NCI-H2107 treated with DMSO at 0.1 percent for 48 hours (cell line): Measurements from ENCODE around the gene NANOS3.

Experiments used
- DNase-seq: peaks from one replicate; lab custom pipeline; 2025; ENCODE audit not compliant: unreplicated experiment; lab: John Stamatoyannopoulos, UW

Gene NANOS3

DNA sequence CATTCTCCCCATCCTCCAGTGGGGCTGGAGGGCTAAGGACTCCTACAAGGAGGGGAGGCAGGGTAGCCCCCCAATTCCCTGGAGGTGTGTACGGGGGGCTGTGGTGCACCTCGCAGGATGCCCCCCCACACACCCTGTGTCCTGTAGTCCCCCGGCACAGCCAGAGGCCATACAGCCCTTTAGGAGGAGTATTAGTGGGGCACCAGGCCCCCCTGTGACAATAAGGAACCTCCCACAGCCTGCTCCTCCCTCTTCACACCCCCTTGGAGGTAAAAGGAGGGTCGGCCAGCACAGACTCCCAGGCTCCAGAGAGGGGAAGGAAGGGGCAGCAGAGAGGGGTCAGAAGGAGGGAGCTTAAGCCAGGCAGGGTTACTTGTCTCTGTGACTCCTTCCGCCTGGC is at the start of gene NANOS3:
NANOS3 (plus strand) TSS at position 301 of the 400 bp plus-strand sequence. CDS start 115 bp downstream, outside the sequence.
- DNase-seq: no peak

DNA sequence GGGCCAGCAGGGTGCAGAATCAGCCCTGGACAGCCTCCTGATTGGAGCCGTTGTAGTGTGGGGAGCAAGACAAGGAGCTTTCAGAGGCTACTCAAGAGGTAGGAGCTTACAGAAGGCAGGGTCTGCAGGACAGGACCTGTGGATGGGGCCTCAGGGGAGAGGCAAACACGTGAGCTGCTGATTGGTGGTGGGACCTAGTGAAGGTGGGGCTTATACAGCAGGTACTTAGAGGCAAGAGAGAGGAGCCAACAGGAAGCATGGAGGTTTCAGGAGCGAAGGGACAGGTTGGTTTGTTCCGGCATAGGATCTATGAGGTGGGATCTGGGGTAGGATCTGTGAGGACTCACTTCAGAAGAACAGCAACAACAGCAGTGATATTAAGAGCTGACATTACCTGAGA is 49.3 kb upstream of the NANOS3 start:
- no peak for DNase-seq

DNA sequence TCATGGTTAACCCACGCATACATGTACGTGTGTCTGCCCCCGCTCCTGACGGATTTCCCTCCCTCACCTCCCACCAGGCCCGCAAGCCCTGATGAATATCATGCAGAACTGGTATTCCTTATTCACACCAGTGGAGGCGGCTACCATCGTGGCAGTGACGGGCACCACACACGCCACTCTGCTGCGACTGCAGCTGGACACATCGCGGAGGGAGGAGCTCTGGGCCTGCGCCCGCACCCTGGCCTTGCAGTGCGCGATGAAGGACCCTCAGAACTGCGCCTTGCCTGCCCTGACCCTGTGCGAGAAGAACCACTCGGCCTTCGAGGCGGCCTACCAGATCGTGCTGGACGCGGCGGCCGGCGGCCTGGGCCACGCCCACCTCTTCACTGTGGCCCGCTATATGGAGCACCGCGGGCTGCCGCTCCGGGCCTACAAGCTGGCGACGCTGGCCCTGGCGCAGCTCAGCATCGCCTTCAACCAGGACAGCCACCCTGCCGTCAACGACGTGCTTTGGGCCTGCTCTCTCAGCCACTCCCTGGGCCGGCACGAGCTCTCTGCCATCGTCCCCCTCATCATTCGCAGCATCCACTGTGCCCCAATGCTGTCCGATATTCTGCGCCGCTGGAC is 46.7 kb upstream of the NANOS3 start:
- no peak for DNase-seq

DNA sequence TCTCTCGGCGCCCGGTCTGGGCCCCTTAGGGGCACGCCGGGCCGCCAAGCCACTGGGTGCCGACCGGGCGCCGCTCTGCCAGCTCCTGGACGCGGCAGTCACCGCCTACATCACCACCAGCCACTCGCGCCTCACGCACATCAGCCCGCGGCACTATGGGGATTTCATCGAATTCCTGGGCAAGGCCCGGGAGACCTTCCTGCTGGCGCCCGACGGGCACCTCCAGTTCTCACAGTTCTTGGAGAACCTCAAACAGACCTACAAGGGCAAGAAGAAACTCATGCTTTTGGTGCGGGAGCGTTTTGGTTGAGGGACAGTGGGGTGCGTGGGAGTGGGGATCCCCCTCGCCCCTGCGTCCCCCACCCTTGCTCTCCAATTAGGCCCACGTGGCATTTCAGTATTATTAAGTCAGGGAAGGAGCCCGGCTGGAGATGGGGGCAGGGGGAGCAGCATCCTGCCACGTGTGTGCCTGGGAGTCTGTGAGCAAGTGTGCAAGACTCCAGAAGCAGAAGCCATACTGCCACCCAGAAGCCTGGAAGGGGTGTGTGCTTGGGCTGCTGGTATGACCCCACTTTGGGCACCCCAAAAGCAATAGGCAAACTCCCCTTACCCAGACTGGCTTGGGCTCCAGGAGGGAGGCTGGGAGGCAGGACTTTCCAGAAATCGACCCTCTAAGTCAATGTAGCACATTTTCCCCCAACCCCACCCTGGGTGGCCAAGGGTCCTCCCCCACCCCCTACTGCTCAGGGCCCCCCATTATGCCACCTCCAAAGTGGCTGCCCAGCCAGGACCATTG is 46.0 kb upstream of the NANOS3 start:
- no peak for DNase-seq

DNA sequence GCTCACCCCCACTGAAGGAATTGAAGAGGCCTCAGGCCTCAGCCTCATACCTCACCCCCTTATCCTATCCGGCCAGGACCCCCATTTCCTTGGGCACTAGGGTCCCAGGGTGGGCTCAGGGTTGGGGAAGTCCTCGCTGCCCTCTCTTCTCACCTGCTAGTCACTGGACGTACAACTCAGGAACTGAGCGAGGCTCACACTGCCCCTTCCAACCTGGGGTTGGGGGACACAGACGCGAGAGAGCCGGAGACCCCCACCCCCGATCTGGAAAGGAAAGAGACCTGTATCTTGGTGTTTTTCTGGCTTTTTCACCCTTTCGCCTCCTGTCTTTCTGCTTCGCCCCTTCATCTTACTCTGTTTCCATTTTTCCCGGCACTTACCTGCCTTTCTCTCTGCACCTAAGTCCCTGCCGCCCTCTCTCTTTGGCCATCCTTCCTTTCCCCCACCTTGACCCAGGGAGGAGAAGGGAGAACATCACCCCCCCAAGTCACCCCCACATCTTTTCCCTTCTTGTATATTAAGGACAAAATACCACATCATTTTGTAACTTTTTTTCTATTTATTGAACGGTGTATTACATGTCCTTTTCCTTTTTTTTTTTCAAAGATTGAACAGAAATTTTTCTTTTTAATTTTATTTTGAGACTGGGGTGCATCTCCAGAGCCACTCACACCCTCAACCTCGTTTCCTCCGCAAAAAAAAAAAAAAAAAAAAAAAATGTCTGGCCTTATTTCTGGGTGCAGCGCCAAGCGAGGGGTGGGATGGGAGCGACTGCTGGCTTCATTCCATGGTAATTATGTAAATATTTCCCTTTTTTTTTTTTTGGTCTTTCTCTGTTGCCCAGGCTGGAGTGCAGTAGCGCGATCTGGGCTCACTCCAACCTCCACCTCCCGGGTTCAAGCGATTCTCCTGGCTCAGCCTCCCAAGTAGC is 45.1 kb upstream of the NANOS3 start:
- DNase-seq: no peak

DNA sequence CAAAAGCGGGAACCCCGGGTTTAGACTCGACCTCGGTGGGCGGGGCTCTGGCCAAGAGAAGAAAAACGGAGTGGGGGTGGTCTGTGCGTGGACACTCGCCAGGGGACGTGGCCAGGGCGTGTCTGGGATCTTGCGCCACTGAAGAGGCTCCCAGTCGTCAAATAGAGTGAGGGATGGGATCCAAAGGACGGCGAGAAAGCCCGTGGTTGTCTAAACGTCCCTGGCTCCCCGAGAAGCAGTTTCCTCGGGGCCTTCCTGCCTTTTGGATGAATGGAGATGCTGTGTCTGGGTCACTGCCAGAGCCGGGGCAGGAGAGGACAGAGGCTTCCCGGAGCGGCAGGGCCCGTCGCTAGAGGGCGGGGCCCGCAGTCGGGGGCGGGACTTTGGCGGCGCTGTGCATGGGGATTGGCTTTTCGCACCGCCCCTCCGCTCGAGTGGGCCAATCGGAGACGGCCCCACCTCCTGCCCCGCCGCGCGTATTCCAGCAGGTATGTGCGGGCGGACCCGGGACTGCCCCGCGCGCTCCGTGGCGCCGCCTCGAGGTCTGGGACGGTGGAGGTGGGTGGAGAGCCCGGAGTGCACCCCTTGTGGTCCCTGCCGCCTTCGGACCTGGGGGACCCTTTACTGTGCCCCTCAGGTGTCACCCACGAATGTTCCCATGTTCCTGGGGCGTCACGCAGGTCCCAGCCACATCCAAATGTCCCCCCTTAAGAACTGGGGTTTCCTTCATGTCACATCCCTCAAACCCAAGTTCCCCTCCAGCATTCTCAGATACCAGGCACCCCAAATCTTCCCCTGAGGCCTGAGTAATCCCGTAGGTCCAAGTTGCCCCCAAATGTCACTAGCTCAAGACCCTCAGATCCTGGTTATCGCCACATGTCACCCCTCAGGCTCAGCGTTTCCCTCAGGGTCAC is 43.3 kb upstream of the NANOS3 start:
- DNase-seq: peak; percentile 46

DNA sequence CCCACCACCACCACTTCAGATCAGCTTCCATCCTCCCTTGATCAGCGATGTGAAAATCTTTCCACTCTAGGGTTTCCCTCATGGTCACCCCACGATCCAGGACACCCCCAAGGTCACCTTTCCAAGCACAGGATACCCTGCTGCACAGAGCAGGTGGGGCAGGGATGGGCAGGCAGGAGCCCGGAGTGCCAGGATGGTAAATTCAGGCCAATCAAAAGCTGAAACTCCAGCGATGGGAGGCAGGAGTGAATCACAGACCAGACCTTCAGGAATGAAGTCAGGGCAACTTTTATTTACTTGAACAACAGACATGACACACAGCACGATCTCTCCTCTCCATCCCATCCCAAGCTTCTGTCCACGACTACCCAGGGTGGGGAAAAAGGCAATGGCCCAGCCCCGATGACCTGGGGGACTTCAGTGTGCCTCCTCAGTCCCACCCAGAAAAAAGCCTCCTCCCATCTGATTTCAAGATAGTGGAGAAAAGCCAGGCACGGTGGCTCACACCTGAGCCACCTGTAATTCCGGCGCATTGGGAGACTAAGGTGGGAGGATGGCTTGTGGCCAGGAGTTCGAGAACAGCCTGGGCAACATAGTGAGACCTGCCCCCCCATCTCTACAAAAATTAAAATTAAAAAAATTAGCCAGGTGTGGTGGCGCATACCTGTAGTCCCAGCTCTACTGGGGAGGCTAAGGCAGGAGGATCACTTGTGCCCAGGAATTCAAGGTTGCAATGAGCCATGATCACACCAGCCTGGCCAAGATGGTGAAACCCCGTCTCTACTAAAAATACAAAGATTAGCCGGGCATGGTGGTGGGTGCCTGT is 42.5 kb upstream of the NANOS3 start:
- DNase-seq: no peak

DNA sequence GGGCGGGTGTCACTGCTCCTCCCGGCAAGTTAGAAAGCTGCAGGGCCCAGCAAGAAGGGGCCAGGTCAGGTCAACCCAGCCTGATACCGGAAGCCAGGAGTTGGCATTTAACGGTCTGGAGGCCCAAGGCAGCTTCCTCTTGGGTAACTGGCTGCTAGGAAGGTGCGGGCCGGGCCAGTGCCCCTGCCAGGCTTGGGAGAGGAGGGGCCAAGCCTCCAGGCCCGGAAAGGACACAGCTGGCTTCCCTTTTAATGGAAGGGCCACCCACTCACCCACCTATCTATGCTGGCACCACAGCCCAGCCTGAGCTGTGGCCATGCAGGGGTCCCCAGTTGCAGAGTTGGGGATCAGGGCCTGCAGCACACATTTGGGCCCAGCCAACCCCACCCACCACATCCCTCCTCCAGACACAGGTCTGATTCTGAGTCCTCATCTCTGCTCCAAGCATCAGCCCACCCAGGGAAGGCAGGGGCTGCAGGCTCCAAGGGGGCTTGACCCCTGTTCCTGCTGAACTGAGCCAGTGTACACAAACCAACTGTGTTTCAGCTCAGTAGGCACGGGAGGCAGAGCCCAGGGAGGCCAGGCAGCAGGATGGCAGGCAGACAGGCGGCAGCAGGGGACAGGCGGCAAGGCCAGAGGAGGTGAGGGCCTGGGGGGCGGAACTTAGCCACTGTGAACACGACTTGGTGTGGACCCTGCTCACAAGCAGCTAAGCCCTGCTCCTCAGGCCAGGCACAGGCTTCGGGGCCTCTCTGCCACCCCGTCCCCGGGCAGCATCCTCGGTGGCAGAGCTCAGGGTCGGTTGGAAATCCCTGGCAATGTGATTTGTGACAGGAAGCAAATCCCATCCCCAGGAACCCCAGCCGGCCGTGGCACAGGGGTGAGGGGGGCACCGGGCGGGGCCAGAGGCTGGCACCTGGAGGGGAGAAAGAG is 40.9 kb upstream of the NANOS3 start:
- DNase-seq: no peak

DNA sequence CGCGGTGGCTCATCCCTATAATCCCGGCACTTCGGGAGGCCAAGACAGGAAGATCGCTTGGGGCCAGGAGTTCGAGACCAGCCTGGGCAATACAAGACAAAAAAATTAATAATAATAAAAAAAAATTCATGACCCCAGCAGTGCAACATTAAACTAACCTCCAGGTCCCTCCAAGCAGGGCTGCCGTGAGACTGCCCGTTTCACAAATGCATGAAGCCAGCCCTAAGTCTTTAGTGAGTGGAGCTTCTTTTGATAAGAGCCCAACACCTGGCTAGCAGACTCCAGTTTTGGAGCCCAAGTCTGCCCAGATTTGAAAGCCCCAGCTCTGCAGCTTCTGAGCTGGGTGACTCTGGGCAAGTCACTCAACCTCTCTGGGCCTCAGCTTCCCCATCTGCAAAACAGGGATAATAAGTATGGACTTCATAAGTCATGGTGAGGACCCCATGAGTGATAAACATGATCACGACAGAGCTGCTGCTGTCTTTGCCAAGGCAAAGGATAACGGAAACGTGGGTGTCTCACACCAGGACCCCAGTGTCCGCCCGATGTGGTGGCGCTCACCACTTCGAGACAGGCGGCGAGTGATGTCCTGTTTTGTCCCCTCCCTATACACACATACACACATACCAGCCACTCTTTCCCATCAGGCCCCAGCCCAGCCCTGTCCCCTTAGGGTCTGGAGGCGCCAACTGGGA is 38.4 kb upstream of the NANOS3 start:
- no peak for DNase-seq

DNA sequence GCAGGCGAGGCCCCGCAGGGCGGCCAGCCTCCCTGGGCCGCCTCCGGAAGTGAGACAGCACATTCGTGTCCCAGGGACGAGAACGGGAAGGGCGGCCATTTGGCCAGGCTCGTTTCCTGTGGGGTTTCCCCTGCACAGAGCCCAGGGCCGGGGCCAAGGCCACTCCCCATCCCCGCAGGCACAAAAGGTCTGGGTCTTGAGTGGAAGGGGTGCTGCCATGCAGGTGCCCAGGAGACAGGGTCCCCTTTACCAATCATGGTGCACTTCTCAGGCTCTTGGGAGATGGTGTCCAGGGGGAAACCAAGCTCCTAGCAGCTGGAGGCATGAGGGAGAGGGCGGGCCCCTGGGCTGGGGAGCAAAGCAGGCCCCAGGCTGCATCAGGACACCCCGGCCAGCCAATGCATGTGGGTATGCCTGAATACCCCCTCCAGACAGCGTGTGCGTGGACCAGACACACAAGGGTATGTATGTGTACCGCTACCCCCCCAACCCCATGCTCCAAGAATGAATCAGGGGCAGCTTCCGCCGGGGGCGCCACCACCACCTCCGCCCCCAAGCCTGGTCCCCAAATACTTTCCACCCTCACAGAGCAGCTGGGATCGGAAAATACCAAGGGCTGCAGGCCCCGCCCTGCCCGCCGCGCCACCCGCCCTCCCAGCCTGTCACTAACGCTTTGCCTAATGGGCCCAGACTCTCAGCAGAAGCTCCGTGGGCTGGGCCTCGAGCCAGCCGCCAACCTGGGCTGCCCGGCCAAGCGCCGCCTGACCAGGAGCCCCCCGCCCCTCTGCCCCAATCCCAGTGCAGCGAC is 37.6 kb upstream of the NANOS3 start:
- DNase-seq: peak; percentile 27

DNA sequence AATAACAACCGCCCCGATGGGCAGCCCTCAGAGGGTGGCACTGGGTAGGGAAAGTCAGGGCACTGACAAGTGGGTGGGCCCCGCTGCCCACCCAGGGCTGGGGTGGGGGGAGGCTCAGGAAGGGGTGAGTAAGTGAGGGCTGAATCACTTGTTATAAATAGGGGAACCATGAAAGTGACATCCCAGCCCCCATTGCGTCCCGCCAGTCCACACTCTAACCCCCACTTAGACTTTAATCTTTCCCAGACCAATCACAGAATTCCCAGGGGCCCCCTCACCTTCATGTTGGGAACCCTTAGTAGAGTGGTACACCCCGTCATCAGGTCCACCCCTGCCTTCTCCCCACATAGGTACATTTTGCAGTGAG is 37.0 kb upstream of the NANOS3 start:
- no peak for DNase-seq

DNA sequence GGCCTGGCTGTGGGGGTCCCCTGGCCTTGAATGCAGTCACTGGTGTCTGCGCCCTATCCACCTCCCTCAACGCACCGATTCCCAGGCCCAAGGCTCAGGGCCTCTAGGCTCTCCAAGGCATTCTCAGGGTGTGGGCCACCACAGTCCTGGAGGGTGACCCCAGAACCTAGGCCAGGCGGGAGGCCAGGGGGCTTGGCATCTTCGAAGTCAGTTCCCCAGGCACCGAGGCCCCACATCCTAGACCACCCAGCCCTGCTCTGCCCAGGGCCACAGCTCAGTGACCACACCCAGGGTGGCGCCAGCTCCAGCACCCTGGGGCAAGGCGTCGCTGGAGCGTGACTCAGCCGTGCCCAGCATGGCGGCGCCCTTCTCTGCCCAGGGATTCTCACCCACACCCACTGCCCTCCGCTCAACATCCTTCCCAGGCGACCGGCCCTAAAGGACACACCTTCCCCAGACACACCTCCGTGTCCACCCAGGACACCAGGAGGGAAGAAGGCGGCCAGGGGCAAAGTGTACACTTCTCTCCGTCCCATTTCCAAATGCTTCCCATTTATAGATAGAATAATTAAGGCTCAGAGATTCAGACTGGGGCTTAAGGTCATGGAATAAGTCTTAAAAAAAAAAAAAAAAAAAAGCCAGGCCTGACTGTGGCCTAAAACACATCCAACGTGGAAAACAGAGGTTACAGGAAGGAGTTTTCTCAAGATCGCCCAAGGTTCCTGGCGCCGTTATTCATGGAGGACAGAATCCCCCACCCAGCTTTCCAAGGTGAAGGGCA is 36.4 kb upstream of the NANOS3 start:
- DNase-seq: no peak

DNA sequence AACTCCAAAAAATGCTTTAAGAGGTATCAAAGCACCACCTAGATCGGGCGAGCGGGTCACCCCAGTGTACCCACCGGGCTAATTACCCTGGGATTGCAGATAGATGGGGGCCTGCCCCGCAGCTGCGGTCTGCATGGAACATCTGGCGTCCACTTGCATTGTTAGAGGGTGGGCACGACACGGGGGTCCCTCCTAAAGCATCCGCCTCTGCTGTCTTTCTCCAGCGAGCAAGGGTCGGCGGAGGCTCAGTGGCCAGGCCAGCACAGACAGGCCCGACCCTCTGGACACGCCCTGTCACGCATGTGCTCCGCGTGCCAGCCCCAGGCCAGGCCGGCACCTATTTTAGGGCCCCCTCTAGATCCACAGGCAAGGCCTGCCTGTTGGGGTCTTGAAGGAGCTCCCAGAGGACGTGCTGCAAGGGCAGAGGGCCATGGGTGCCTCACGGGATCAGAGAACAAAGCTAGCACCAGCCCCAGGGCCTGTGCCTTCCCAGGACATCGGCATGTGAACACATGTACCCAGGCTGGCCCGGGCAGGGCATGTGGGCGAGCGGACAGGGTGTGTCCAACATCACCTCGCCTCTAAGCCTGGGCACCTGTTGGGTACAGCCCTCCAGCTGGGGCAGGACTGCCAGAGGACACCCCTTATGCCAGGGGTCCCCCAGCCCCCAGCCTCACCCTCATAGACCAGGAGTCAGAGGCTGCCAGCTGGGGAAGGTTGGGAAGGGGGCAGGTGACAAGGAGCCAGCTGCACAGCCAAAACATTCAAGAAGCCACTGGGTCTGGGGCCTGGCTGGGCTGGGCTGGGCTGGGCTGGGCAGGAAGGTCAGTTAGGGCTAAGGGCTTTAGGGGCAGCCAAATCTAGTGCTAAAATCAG is 35.6 kb upstream of the NANOS3 start:
- no peak for DNase-seq

DNA sequence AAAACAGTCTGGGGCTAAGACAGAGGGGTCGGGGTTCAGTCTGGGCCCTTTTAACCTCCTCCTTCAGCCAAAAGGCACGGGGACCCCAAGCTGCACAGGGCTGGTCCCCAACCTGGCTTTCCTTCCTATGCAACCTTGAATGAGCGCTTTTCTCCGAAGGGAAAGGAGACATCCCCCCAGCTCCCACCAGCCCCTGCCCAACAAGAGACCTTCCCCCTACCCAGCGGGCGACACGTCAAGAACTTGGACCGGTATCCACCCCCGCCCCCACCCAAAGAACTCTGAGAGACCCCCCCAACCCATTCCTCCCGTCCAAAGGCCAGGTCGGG is 35.0 kb upstream of the NANOS3 start:
- DNase-seq: no peak

DNA sequence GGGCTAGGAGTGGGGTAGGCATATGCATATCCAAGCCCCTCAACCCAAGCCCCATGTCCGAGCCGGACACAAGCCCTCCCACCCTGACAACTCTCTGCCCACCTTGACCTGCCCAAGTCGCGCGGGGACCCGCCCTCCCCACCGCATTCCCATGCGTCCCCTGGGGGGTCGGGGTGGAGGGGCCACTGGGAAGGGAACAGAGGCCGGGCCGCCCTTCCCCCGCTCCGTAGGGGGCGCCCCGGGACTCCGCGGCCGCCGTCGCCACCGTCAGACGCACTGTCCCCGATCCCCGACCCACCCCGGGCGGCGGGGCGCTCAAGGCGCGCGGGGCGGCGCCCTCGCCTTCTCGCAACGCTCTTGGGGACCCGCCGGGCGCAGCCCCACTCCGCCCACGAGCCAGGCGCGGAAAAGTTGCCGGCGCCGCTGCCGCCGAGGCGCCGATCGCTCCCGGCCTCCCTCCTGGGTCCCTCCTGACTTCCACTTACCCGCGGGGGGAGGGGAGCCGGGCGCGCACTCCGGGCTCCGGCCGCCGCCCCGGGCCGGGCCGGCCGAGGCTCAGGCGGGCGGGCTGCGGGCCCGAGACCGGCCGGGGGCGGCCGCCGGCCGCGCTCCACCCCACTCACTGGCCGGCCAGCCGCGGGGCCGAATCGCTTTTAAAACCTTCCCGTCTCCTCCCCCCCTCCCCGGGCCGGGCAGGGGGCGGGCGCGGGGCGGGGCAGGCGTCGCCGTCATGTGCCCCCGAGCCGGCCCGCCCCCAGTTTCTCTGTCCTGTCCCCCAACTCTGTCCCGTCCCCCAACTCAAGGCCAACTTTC is 34.4 kb upstream of the NANOS3 start:
- no peak for DNase-seq
